ENCODE results near the gene KIR3DL1. TPM values are rescaled to one million over a fixed set of nuclear protein-coding genes. Genes with fewer than 3 reads are reported as not detected.

KIR3DL1 gene
- total RNA-seq (2022; extraction: Qiagen RNA extraction) = not detected in 5 replicates

DNA sequence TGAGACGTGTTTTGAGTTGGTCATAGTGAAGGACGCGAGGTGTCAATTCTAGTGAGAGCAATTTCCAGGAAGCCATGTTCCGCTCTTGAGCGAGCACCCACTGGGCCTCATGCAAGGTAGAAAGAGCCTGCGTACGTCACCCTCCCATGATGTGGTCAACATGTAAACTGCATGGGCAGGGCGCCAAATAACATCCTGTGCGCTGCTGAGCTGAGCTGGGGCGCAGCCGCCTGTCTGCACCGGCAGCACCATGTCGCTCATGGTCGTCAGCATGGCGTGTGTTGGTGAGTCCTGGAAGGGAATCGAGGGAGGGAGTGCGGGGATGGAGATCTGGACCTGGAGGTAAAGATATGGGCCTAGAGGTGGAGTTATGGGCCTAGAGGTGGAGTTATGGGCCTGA lies at the start of gene KIR3DL1:
TSS of gene KIR3DL1 (plus strand) at position 218 of the 400 bp plus-strand sequence.

DNA sequence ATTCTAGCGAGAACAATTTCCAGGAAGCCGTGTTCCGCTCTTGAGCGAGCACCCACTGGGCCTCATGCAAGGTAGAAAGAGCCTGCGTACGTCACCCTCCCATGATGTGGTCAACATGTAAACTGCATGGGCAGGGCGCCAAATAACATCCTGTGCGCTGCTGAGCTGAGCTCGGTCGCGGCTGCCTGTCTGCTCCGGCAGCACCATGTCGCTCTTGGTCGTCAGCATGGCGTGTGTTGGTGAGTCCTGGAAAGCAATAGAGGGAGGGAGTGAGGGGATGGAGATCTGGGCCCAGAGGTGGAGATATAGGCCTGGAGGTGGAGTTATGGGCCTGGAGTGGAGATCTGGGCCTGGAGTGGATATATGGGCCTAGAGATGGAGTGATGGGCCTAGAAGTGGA lies 46.6 kb upstream of the KIR3DL1 start, which contains the start of gene KIR2DL1:
TSS of gene KIR2DL1 (plus strand) at position 148 of the 400 bp plus-strand sequence. CDS start at position 206, 58 bp downstream.

DNA sequence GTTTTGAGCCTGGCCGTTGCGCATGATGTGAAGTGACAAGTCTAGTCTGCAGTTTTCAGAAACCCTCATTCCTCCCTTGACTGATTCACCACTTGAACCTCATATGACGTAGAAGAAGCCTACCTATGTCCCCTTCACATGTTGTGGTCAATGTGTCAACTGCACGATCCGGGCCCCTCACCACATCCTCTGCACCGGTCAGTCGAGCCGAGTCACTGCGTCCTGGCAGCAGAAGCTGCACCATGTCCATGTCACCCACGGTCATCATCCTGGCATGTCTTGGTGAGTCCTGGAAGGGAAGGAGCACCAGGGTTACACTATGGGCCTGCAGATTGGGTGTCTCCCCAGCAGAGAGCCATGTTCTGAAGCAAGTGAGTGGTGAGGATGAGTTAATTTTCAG lies 12.9 kb upstream of the KIR3DL1 start, which contains the start of gene KIR2DL4:
TSS of gene KIR2DL4 (plus strand) at position 201 of the 400 bp plus-strand sequence. CDS start at position 243, 42 bp downstream.

DNA sequence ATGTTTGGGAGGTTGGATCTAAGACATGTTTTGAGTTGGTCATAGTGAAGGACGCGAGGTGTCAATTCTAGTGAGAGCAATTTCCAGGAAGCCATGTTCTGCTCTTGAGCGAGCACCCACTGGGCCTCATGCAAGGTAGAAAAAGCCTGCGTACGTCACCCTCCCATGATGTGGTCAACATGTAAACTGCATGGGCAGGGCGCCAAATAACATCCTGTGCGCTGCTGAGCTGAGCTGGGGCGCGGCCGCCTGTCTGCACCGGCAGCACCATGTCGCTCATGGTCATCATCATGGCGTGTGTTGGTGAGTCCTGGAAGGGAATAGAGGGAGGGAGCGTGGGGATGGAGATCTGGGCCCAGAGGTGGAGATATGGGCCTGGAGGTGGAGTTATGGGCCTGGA lies 16.2 kb downstream of the KIR3DL1 start, which contains the start of gene KIR2DS4:
TSS of gene KIR2DS4 (plus strand) at position 181 of the 400 bp plus-strand sequence.

DNA sequence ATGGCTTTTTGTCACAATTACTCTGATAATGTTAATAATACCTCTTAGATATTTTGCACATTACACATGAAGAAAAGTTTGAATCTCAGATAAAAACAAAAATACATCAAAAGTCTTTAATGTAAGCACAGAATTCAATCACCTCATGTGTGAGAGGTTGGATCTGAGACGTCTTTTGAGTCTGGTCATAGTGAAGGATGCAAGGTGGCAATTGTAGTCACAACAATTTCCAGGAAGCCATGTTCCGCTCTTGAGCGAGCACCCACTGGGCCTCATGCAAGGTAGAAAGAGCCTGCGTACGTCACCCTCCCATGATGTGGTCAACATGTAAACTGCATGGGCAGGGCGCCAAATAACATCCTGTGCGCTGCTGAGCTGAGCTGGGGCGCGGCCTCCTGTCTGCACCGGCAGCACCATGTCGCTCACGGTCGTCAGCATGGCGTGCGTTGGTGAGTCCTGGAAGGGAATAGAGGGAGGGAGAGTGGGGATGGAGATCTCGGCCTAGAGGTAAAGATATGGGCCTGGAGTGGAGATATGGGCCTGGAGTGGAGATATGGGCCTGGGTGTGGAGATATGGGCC lies 33.9 kb downstream of the KIR3DL1 start, which contains the start of gene KIR3DL2:
TSS of gene KIR3DL2 (plus strand) at position 383 of the 580 bp plus-strand sequence. CDS start at position 416, 33 bp downstream.

DNA sequence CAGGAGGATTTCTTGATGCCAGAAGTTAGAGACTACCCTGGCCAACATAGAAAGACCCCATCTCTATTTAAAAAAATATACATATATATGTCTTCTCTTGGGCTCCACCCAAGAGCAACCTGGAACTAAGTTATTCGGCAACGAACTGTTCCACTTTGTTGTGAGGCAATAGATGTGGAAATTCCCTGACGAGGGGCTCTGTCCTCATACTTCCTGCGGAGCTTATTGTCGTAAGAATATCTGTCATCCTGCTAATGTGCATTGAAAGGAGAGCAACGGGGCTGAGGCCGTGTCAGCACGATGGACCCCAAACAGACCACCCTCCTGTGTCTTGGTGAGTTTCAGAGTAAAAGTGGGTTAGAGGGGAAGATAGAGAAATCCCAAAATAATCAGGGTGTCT lies 57.7 kb downstream of the KIR3DL1 start, which contains the start of gene FCAR:
TSS of gene FCAR (plus strand) at position 246 of the 400 bp plus-strand sequence. CDS start at position 301, 55 bp downstream.

Other genes starting within 250 kb of the KIR3DL1 start
- not detected in 5 replicates for gene LILRA2, start 242.7 kb upstream of the KIR3DL1 start, total RNA-seq (2022; extraction: Qiagen RNA extraction)
- not detected in 5 replicates for gene LILRA1, start 222.8 kb upstream of the KIR3DL1 start, total RNA-seq (2022; extraction: Qiagen RNA extraction)
- 0.24 TPM in 1 of 5 replicates, not detected in the others for gene LILRB1, start 186.0 kb upstream of the KIR3DL1 start, total RNA-seq (2022; extraction: Qiagen RNA extraction)
- not detected in 5 replicates for gene LILRB4, start 153.5 kb upstream of the KIR3DL1 start, total RNA-seq (2022; extraction: Qiagen RNA extraction)
- gene KIR3DL3, start 92.0 kb upstream of the KIR3DL1 start, total RNA-seq (2022; extraction: Qiagen RNA extraction) = not detected in 5 replicates
- not detected in 5 replicates for gene KIR2DL3, start 78.0 kb upstream of the KIR3DL1 start, total RNA-seq (2022; extraction: Qiagen RNA extraction)
- not detected in 5 replicates for gene KIR2DL1, start 46.7 kb upstream of the KIR3DL1 start, total RNA-seq (2022; extraction: Qiagen RNA extraction)
- not detected in 5 replicates for gene KIR2DL4, start 12.9 kb upstream of the KIR3DL1 start, total RNA-seq (2022; extraction: Qiagen RNA extraction)
- not detected in 5 replicates for gene KIR2DS4, start 16.2 kb downstream of the KIR3DL1 start, total RNA-seq (2022; extraction: Qiagen RNA extraction)
- gene KIR3DL2, start 34.0 kb downstream of the KIR3DL1 start, total RNA-seq (2022; extraction: Qiagen RNA extraction) = not detected in 5 replicates
- gene FCAR, start 57.8 kb downstream of the KIR3DL1 start, total RNA-seq (2022; extraction: Qiagen RNA extraction) = not detected in 5 replicates
- not detected in 5 replicates for gene NCR1, start 89.7 kb downstream of the KIR3DL1 start, total RNA-seq (2022; extraction: Qiagen RNA extraction)
- not detected in 5 replicates for gene NLRP7, start 131.1 kb downstream of the KIR3DL1 start, total RNA-seq (2022; extraction: Qiagen RNA extraction)
- gene NLRP2, start 149.9 kb downstream of the KIR3DL1 start, total RNA-seq (2022; extraction: Qiagen RNA extraction) = 23.9 to 26.9 TPM (median 25.8 TPM) in 5 replicates
- 0.15 to 0.24 TPM (median 0.19 TPM) in 4 of 5 replicates, not detected in the other for gene GP6, start 221.8 kb downstream of the KIR3DL1 start, total RNA-seq (2022; extraction: Qiagen RNA extraction)
- gene RDH13, start 246.7 kb downstream of the KIR3DL1 start, total RNA-seq (2022; extraction: Qiagen RNA extraction) = 15.8 to 31.4 TPM (median 20.9 TPM) in 5 replicates

All from A549 treated with Mapracorat at 1 μM for 4 hours (cell line).